Dendritic cell treated with granulocyte-macrophage colony-stimulating factor and Interleukin-4, amounts not matched to agents 40 ng/mL and 50 ng/mL, for 4 days (primary cell): ENCODE results near the gene P2RY14.
A peak's percentile ranks its signal among the peaks of the same experiment; 100 is the strongest.

ENCODE experiments used
- H3K27ac Mint-ChIP-seq: one replicate; pipeline ENCODE4 v1.8.0; 2022; ENCODE audit warnings: mild to moderate bottlenecking, mixed read lengths
- H3K27me3 Mint-ChIP-seq: one replicate; pipeline ENCODE4 v1.8.0; 2022; ENCODE audit warnings: mild to moderate bottlenecking, mixed read lengths
- H3K36me3 Mint-ChIP-seq: one replicate; pipeline ENCODE4 v1.8.0; 2022; ENCODE audit warnings: low read depth, mixed read lengths
- H3K4me1 Mint-ChIP-seq: one replicate; pipeline ENCODE4 v1.8.0; 2022; ENCODE audit warnings: low read depth, mixed read lengths
- H3K4me3 Mint-ChIP-seq: one replicate; pipeline ENCODE4 v1.8.0; 2022; ENCODE audit warnings: mild to moderate bottlenecking, moderate library complexity, mixed read lengths
- H3K9me3 Mint-ChIP-seq: one replicate; pipeline ENCODE4 v1.8.0; 2022; ENCODE audit warnings: mixed read lengths
- intact Hi-C: fragments of 100-400 bp; cut with micrococcal nuclease; formaldehyde crosslinking; loops from one replicate; pipeline ENCODE4 v1.15.0; 2022

The P2RY14 gene

DNA sequence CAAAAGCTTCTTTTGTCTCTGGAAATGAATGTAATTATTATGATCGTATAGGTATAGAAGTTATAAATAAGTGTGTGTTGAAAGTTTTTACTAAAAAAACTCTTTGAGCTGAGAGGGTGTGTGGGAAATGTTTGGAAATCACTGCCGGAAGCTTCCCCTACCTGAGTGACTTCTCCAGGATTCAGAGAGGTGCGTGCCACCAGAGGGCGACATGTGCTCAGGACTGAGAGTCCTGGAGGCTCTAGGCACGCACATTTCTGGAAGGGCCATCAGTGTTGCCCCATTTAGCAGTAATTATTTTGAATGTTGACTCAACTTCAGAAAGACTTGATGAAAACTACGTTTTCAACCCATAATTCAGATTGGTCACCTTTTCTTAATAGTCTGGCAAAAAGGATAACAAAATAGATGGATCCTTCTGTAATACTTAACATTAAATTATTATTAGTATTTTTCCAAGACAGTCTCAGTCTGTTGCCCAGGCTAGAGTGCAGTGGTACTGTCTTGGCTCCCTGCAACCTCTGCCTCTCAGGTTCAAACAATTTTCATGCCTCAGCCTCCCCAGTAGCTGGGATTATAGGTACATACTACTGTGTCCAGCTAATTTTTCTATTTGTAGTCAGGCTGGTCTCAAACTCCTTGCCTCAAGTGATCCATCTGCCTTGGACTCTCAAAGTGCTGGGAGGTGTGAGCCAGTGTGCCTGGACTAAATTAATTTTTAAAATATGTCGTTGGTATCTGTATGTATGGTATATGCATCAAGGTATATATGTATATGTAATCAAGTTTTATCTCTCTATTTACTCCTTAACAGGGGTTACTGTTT is 109.9 kb downstream of the P2RY14 start:
- Mint-ChIP-seq H3K9me3 (no peaks in the 10 kb centered on the region), H3K4me1 (peaks cover 47% of the 10 kb centered on the region), H3K27ac (peak overlapping the region; percentile 94), H3K27me3 (no peaks in the 10 kb centered on the region), H3K36me3 (no peaks in the 10 kb centered on the region), H3K4me3 (no peak overlapping the region)
- intact Hi-C loops = loop anchor here (1.0 to 10.0 kb wide), 4 partner anchors 59 to 669 kb away; no protein-coding TSS in a partner anchor

DNA sequence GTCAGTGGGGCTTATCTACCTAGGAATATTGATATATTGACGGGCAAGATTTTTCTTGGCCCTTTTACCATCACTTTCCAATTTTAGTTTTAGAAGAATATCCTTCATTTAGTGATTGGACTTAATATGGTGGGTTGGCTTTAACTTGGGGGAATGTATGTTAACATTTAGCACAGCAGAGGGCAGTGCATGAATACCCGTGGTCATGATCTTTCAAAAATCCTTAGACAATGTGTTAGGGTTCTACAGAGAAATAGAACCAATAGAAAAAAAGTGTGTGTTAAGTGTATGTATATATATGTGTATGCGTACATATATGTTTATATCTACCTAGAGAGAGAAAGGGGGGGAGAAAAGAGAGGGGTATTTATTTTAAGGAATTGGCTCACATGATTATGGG is 112.2 kb downstream of the P2RY14 start:
- no peaks in the 10 kb centered on the region for H3K27me3 Mint-ChIP-seq
- peaks cover 35% of the 10 kb centered on the region for H3K4me1 Mint-ChIP-seq
- no peak overlapping the region for H3K4me3 Mint-ChIP-seq
- H3K27ac Mint-ChIP-seq = peak overlapping the region; percentile 25
- H3K36me3 Mint-ChIP-seq = no peaks in the 10 kb centered on the region
- intact Hi-C loops = loop anchor here (5.0 to 10.0 kb wide), 2 partner anchors 269 to 671 kb away; no protein-coding TSS in a partner anchor
- H3K9me3 Mint-ChIP-seq = no peaks in the 10 kb centered on the region

- Mint-ChIP-seq H3K4me3 (no peak overlapping the region), H3K27ac (no peak overlapping the region), H3K4me1 (peaks cover 35% of the 10 kb centered on the region), H3K9me3 (no peaks in the 10 kb centered on the region), H3K36me3 (no peaks in the 10 kb centered on the region), H3K27me3 (no peaks in the 10 kb centered on the region)
- intact Hi-C loops = loop anchor here (5.0 to 10.0 kb wide), 2 partner anchors 270 to 672 kb away; no protein-coding TSS in a partner anchor
Observed at GRCh38 chr3:151165226-151165625, 113.1 kb downstream of the P2RY14 start.
